C4-2B (cell line): Measurements from ENCODE around the gene TRAF3.

ENCODE experiments used
- CTCF ChIP-seq: fragments of 450-650 bp; conservative IDR thresholded peaks from 2 replicates; pipeline ENCODE4 v1.5.1; 2017; ENCODE audit warnings: mild to moderate bottlenecking
- ZFX ChIP-seq: fragments of 450-650 bp; IDR thresholded peaks from 2 replicates; pipeline ENCODE4 v1.6.1; 2017

GRCh38 chr14:102899516-102899900 lies 122.3 kb downstream of the TRAF3 start:
- TF ChIP-seq CTCF (no peak), ZFX (no peak)
